Activated B cell treated with CpG ODN at 0.5 μM for 24 hours (primary cell): ENCODE data around the gene BLM. TPM values are rescaled to one million over a fixed set of nuclear protein-coding genes. Genes with fewer than 3 reads are reported as not detected.

Experiments
- ATAC-seq: fragments of 200-7000 bp; cut with Tn5 transposase; one replicate; pipeline ENCODE4 v1.10.0; 2021; ENCODE audit warnings: low read depth, mild to moderate bottlenecking, moderate library complexity
- CTCF ChIA-PET: fragments of 350-600 bp; sonication (Branson Sonifier 250); formaldehyde crosslinking; loops from one replicate; lab custom pipeline; 2021; ENCODE audit warnings: antibody characterized with exemption; lab: Charles Lee
- POLR2A ChIA-PET: fragments of 350-600 bp; sonication (Branson Sonifier 250); formaldehyde crosslinking; loops from one replicate; lab custom pipeline; 2021; ENCODE audit warnings: antibody characterized with exemption; lab: Charles Lee
- DNase-seq: peaks from one replicate; pipeline ENCODE4 v3.0.0; 2022
- H3K27ac Mint-ChIP-seq: one replicate; pipeline ENCODE4 v1.8.0; 2020; ENCODE audit warnings: mixed read lengths
- H3K27me3 Mint-ChIP-seq: one replicate; pipeline ENCODE4 v1.8.0; 2021; ENCODE audit warnings: mixed read lengths
- H3K36me3 Mint-ChIP-seq: one replicate; pipeline ENCODE4 v1.8.0; 2021; ENCODE audit warnings: low read depth, mixed read lengths
- H3K4me1 Mint-ChIP-seq: one replicate; pipeline ENCODE4 v1.8.0; 2021; ENCODE audit warnings: mixed read lengths
- H3K4me3 Mint-ChIP-seq: one replicate; pipeline ENCODE4 v1.8.0; 2020; ENCODE audit warnings: mild to moderate bottlenecking, mixed read lengths
- H3K9me3 Mint-ChIP-seq: one replicate; pipeline ENCODE4 v1.8.0; 2020; ENCODE audit warnings: mixed read lengths
- CTCF ChIP-seq: fragments of 200-600 bp; IDR thresholded peaks from one replicate; pipeline ENCODE4 v1.8.0; 2022; ENCODE audit warnings: antibody characterized with exemption, mild to moderate bottlenecking
- intact Hi-C: fragments of 100-400 bp; cut with micrococcal nuclease; formaldehyde crosslinking; loops from one replicate; pipeline ENCODE4 v1.15.1; 2024
- total RNA-seq: library from RNA; stranded (reverse); gene quantifications from 2 replicates; pipeline ENCODE4 v1.2.3, GENCODE V29; 2022

BLM gene
- total RNA-seq, 1 donor from 2014 or later: 23.4 TPM

- CTCF ChIA-PET: interaction anchor here (0.7 to 2.0 kb wide), 6 partner anchors 65 to 219 kb away, joined by 3 to 14 read pairs (median 4); partner anchors contain the start of genes HDDC3 and UNC45A
- ATAC-seq: no peak
- intact Hi-C loops: loop anchor here (2.0 to 5.0 kb wide), 3 partner anchors 68 to 484 kb away; partner anchors contain the start of genes CIB1 and GDPGP1
- H3K9me3 Mint-ChIP-seq: no peaks in the 10 kb centered on the region
- DNase-seq: no peak
- POLR2A ChIA-PET: interaction anchor here (0.5 to 2.1 kb wide), 28 partner anchors 22 to 784 kb away, joined by 3 to 14 read pairs (median 4); partner anchors contain the start of genes FES, HDDC3, IQGAP1 and MAN2A2
- H3K4me3 Mint-ChIP-seq: peak overlapping the region; percentile 96
- H3K4me1 Mint-ChIP-seq: peaks cover 36% of the 10 kb centered on the region
- H3K27me3 Mint-ChIP-seq: no peaks in the 10 kb centered on the region
- no peak for TF ChIP-seq CTCF
- peak overlapping the region; percentile 94 for H3K27ac Mint-ChIP-seq
- H3K36me3 Mint-ChIP-seq: peaks cover 10% of the 10 kb centered on the region
Observed at GRCh38 chr15:90716317-90716975, 700 bp upstream of the BLM start.

DNA sequence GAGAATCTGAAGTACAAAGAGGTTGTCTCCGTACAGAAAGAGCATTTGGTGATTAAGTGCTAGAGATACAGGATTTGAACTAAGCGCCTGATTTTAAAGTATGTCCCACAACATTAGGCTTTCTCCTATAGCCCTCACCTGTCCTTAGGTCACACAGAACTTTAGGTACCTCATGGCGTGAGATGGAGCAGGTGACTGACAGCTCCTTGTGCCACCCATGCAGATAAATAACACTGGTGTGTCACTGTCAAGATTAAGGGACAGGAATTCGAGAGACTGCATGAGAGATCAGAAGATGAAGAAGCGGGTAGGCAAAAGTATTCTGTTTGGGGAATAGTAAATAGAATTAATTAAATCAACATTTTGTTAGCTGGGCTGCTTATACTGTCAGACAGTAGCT, 1.1 kb downstream of the BLM start:
- H3K27ac Mint-ChIP-seq: peak overlapping the region; percentile 94
- peaks cover 30% of the 10 kb centered on the region for H3K4me1 Mint-ChIP-seq
- H3K9me3 Mint-ChIP-seq: no peaks in the 10 kb centered on the region
- intact Hi-C loops: loop anchor here (5.0 kb wide), 2 partner anchors 154 to 486 kb away; partner anchors contain the start of genes CIB1 and GDPGP1
- ChIA-PET CTCF (interaction anchor here (1.8 to 2.0 kb wide), 2 partner anchors 70 to 167 kb away, joined by 8 to 14 read pairs; no protein-coding TSS in a partner anchor), POLR2A (interaction anchor here (0.5 to 2.1 kb wide), 6 partner anchors 58 to 330 kb away, joined by 3 to 7 read pairs (median 6); partner anchors contain the start of gene IQGAP1)
- no peak for TF ChIP-seq CTCF
- H3K36me3 Mint-ChIP-seq: peaks cover 14% of the 10 kb centered on the region
- peak overlapping the region; percentile 96 for H3K4me3 Mint-ChIP-seq
- DNase-seq (no peak), ATAC-seq (no peak)
- no peaks in the 10 kb centered on the region for H3K27me3 Mint-ChIP-seq

- ATAC-seq (no peak), DNase-seq (no peak)
- ChIA-PET POLR2A (no interaction called here), CTCF (interaction anchor here (0.7 to 1.9 kb wide), 2 partner anchors 70 to 166 kb away, joined by 3 to 7 read pairs; no protein-coding TSS in a partner anchor)
- H3K36me3 Mint-ChIP-seq: peaks cover 21% of the 10 kb centered on the region
- H3K9me3 Mint-ChIP-seq: no peaks in the 10 kb centered on the region
- TF ChIP-seq CTCF: no peak
- intact Hi-C loops: no loop called here
- H3K27me3 Mint-ChIP-seq: no peaks in the 10 kb centered on the region
- H3K4me1 Mint-ChIP-seq: peaks cover 39% of the 10 kb centered on the region
- H3K27ac Mint-ChIP-seq: no peak overlapping the region
- no peak overlapping the region for H3K4me3 Mint-ChIP-seq
Observed at GRCh38 chr15:90720131-90720530, 3.0 kb downstream of the BLM start.

DNA sequence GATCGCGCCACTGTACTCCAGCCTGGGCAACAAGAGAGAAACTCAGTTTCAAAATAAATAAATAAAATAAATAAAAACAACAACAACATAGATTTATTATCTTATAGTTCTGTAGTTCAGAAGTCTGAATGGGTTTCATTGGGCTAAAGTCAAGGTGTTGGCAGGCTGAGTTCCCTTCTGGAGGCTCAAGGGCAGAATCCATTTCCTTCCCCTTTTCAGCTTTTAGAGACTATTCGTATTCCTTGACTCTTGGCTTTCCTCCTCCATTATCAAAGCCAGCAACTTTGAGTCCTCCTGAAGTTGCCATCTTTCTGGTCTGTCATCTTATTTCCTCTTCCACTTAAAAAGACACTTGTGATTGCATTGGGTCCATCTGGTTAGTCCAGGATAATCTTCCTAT, 12.1 kb downstream of the BLM start:
- H3K36me3 Mint-ChIP-seq: peaks cover 34% of the 10 kb centered on the region
- H3K27me3 Mint-ChIP-seq: no peaks in the 10 kb centered on the region
- H3K4me1 Mint-ChIP-seq: peaks cover 14% of the 10 kb centered on the region
- no peak overlapping the region for H3K4me3 Mint-ChIP-seq
- DNase-seq (no peak), ATAC-seq (no peak)
- CTCF ChIA-PET: no interaction called here
- H3K9me3 Mint-ChIP-seq: no peaks in the 10 kb centered on the region
- intact Hi-C loops: no loop called here
- no peak overlapping the region for H3K27ac Mint-ChIP-seq
- POLR2A ChIA-PET: interaction anchor here (0.6 kb wide), 1 partner anchor 40 kb away, joined by 4 read pairs; no protein-coding TSS in a partner anchor
- TF ChIP-seq CTCF: no peak

DNA sequence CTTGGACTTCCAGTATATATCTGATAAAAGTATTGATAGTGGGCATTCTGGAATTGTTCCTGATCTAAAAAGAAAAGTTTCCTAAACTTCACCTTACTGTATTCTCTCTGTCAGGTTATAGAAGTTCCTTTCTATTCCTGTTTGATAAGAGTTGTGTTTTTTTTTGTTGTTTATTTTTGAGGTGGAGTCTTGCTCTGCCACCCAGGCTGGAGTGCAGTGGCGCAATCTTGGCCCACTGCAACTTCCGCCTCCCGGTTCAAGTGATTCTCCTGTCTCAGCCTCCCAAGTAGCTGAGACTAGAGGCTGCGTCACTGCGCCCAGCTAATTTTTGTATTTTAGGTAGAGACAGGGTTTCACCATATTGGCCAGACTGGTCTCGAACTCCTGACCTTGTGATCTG, 13.1 kb downstream of the BLM start:
- peaks cover 4% of the 10 kb centered on the region for H3K4me1 Mint-ChIP-seq
- POLR2A ChIA-PET: interaction anchor here (0.6 kb wide), 1 partner anchor 161 kb away, joined by 4 read pairs; no protein-coding TSS in a partner anchor
- no peak overlapping the region for H3K4me3 Mint-ChIP-seq
- no peak overlapping the region for H3K27ac Mint-ChIP-seq
- peaks cover 33% of the 10 kb centered on the region for H3K36me3 Mint-ChIP-seq
- intact Hi-C loops: no loop called here
- CTCF ChIA-PET: no interaction called here
- H3K27me3 Mint-ChIP-seq: no peaks in the 10 kb centered on the region
- no peaks in the 10 kb centered on the region for H3K9me3 Mint-ChIP-seq
- no peak for TF ChIP-seq CTCF
- ATAC-seq: no peak
- no peak for DNase-seq
